ENCODE measurements around the gene NAA15.

- TF ChIP-seq CTCF (IDR thresholded peaks at IDR 0.05; ENCODE audit: low read length) (no peak), EZH2 (IDR thresholded peaks at IDR 0.05; ENCODE audit: borderline replicate concordance, low read length) (no peak)
These were observed 164.6 kb downstream of the NAA15 start for GRCh38 chr4:139465922-139466321.

All from OCI-LY1 (cell line).